Kidney glomerular epithelial cell (primary cell): ENCODE data around the gene MCOLN3.

Source experiments
- DNase-seq: peaks from one replicate; lab custom pipeline; 2025; lab: John Stamatoyannopoulos, UW

MCOLN3 gene

GRCh38 chr1:85048296-85049064, at the start of gene MCOLN3:
MCOLN3 (minus strand) TSS chr1:85048500; CDS start chr1:85045360, 3,140 bp downstream.
- DNase-seq = peak; percentile 10

- DNase-seq = no peak
Measured at GRCh38 chr1:85093644-85094043, 45.3 kb upstream of the MCOLN3 start.

- DNase-seq = no peak
Measured at GRCh38 chr1:85091671-85092280, 43.5 kb upstream of the MCOLN3 start.

- no peak for DNase-seq
Measured at GRCh38 chr1:85090225-85090624, 41.9 kb upstream of the MCOLN3 start.

GRCh38 chr1:85089203-85089602, 40.9 kb upstream of the MCOLN3 start:
- DNase-seq = no peak

- no peak for DNase-seq
Measured at GRCh38 chr1:85088408-85088784, 40.1 kb upstream of the MCOLN3 start.

GRCh38 chr1:85087659-85088407, 39.5 kb upstream of the MCOLN3 start:
- peak; percentile 19 for DNase-seq

- no peak for DNase-seq
Measured at GRCh38 chr1:85085417-85085816, 37.1 kb upstream of the MCOLN3 start.

GRCh38 chr1:85078903-85079302, 30.6 kb upstream of the MCOLN3 start:
- no peak for DNase-seq

- DNase-seq = no peak
Measured at GRCh38 chr1:85074365-85074964, 26.2 kb upstream of the MCOLN3 start.

- no peak for DNase-seq
Measured at GRCh38 chr1:85070972-85071492, 22.7 kb upstream of the MCOLN3 start.

- DNase-seq = no peak
Measured at GRCh38 chr1:85068846-85069245, 20.5 kb upstream of the MCOLN3 start.

- DNase-seq = no peak
Measured at GRCh38 chr1:85065550-85065949, 17.2 kb upstream of the MCOLN3 start.

GRCh38 chr1:85062425-85063026, 14.2 kb upstream of the MCOLN3 start:
- DNase-seq = peak; percentile 64

GRCh38 chr1:85061711-85062424, 13.6 kb upstream of the MCOLN3 start:
- DNase-seq = peak; percentile 98

- DNase-seq = no peak
Measured at GRCh38 chr1:85060038-85060437, 11.7 kb upstream of the MCOLN3 start.

- DNase-seq = no peak
Measured at GRCh38 chr1:85059563-85059962, 11.3 kb upstream of the MCOLN3 start.

- no peak for DNase-seq
Measured at GRCh38 chr1:85058786-85059185, 10.5 kb upstream of the MCOLN3 start.

GRCh38 chr1:85058311-85058710, 10.0 kb upstream of the MCOLN3 start:
- DNase-seq = no peak

GRCh38 chr1:85054664-85055063, 6.4 kb upstream of the MCOLN3 start:
- no peak for DNase-seq

- no peak for DNase-seq
Measured at GRCh38 chr1:85049735-85050166, 1.5 kb upstream of the MCOLN3 start.
